GM12873 (cell line): ENCODE results near the gene SARS1.

Source experiments
- CTCF ChIP-seq: IDR thresholded peaks from 2 replicates; pipeline ENCODE4 v1.5.1; 2012; ENCODE audit warnings: low read depth, mild to moderate bottlenecking, moderate library complexity, low read length, control low read depth; ENCODE audit not compliant: insufficient read depth; ENCODE audit errors: missing control alignments

The SARS1 gene

DNA sequence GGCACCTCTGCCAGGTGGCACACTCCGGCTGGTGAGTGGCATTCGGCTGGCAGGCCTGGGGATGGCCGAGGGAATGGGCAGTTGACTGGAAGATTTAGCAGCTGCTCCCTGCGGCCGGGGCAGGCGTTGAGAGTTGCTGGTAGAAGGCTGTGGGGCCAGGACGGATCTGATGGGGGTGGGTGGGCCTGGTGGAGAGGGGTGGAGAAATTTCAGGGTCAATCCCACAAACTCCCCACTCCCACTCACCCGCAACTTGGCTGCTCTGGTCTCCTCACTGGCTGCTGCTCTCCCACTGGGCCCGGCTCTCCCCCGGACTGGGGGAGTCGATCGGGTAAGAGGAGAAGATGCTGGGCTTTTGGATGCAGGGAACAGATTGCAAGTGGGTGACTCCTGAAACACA, 67.1 kb downstream of the SARS1 start:
- no peak for TF ChIP-seq CTCF

- TF ChIP-seq CTCF = no peak
Observed at GRCh38 chr1:109281680-109282496, 68.2 kb downstream of the SARS1 start.

GRCh38 chr1:109282497-109282951, 68.8 kb downstream of the SARS1 start:
- TF ChIP-seq CTCF = no peak

DNA sequence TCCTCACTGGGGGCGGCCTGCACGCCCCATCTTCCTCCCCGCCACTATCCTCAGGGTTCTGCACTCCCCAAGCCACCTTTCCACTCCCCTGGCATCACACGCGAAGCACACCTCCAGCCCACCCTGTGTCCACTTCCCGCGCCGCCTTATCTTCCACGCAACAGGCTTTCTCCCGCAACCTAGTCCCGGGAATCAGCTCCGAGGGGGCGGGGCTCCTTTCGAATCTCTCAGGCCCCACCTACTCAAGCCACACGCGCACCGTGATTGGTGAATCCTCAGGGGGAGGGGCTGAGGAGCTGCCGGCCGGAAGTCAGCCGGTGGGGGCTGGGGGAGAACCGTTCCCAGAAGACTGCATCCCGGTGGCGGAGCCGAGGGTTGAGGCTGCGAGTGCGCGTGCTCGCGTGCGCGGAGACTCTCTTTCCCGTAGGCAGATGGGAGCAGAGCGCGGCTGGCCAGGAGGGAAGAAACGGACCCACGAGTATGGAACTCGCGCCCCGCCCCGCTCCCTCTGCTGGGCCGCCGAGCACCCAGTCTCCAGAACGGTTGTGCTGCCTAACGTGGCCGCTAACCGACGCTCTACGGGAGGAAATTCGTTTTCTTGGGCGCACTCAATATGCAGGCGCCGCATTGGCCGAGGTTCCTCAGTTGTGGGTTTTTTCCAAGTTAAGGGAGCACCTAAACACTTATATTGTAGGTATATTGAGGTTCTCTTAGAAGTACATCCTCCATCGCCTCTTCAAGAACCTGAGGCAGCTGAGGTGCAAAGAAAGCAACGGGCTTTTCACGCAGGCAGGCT, 69.4 kb downstream of the SARS1 start, which contains the start of gene PSRC1:
Gene PSRC1, minus strand, starts transcription at position 194 of the 796 bp plus-strand sequence.
- peak; percentile 62 for TF ChIP-seq CTCF

DNA sequence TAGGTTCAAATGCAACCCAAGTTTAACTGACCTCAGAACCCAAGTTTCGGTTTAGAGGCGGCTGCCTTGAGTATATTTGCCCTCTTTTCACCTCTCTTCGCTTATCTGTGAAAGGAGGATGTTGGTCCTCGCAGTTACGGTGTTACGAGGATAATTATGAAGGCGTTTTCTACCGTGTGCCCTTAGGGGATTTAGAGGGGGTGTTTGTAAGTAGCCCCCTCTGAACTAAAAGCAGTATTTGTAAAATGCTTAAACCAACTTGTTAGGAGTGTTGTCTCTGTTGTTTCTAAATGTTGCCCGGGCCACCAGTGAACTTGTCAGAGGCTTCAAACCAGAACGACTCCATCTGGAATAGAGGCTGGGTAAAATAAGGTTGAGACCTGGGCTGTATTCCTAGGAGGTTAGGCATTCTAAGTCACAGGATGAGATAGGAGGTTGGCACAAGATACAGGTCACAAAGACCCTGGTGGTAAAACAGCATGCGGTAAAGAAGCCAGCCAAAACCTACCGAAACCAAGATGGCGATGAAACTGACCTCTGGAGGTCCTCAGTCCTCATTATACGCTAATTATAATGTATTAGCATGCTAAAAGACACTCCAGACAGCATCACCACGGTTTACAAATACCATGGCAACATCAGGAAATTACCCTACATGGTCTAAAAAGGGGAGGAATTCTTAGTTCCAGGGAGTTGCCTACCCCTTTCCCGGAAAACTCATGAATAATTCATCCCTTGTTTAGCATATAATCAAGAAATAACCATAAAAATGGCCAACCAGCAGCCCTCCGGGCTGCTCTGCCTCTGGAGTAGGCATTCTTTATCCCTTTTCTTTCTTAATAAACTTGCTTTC, 70.3 kb downstream of the SARS1 start:
- TF ChIP-seq CTCF = no peak
